Measurements from ENCODE around the gene NBDY.
"Not testable (repeated sequence)": the region's sequence is repeated elsewhere in the genome, so short reads cannot be mapped to it uniquely, and the experiment has no call there.

NBDY gene, protein sequence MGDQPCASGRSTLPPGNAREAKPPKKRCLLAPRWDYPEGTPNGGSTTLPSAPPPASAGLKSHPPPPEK

GRCh38 chrX:56729152-56729850, at the start of gene NBDY:
NBDY (plus strand) TSS chrX:56729243; CDS start chrX:56729354, 111 bp downstream.
- DNase-seq, result peak; percentile 7

GRCh38 chrX:56704530-56704929, 24.5 kb upstream of the NBDY start:
- DNase-seq, result not testable (repeated sequence)

GRCh38 chrX:56726605-56727004, 2.4 kb upstream of the NBDY start:
- peak; percentile 18 for DNase-seq

- no peak for DNase-seq
Measured at GRCh38 chrX:56727531-56727930, 1.5 kb upstream of the NBDY start.

GRCh38 chrX:56728321-56728720, 722 bp upstream of the NBDY start:
- DNase-seq, result no peak

DNA sequence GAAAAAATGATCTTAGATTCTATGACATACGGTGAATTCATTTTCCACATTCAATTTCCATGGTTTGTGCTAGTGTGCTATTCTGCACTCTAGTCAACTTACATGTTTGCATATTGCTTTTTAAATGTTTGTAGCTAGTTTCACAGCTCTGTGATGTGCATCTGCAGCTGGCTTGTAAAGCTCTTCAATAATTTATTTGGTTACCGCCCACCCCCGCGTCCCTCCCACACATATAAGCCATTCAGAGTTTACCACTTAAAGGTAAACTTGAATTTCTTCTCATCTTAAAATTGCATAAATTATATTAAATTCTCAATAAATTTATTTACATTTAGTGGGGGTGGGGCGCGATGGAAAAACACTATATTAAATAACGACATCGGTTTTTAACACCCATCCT, 291 bp upstream of the NBDY start:
- DNase-seq, result peak; percentile 6

- peak; percentile 62 for DNase-seq
Measured at GRCh38 chrX:56733459-56734046, 4.5 kb downstream of the NBDY start.

- no peak for DNase-seq
Measured at GRCh38 chrX:56736219-56736618, 7.2 kb downstream of the NBDY start.

GRCh38 chrX:56738670-56739069, 9.6 kb downstream of the NBDY start:
- DNase-seq, result no peak

- DNase-seq, result no peak
Measured at GRCh38 chrX:56744996-56745395, 16.0 kb downstream of the NBDY start.

- DNase-seq, result no peak
Measured at GRCh38 chrX:56746996-56747395, 18.0 kb downstream of the NBDY start.

- DNase-seq, result no peak
Measured at GRCh38 chrX:56751071-56751470, 22.0 kb downstream of the NBDY start.

DNA sequence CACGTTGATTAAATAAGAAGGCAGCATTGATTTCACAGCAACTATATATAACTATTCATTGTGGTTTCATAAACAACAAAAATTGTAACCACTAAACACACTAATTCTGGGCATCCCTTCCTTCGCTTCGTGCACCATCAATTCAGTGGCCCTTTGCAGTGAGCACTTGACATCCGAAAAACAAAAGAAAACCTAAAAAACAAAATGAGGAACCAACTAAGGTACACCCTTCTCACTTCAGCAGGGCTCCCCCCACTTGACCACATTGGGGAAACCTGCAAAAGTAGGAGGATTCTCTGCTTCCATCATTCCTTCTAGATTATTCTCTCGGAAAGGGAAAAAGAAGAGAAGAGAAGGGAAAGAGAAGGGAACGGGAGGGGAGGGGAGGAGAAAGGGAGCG, 28.3 kb downstream of the NBDY start:
- DNase-seq, result no peak

GRCh38 chrX:56758456-56758855, 29.4 kb downstream of the NBDY start:
- DNase-seq, result no peak

- no peak for DNase-seq
Measured at GRCh38 chrX:56759736-56760409, 30.8 kb downstream of the NBDY start.

- DNase-seq, result not testable (repeated sequence)
Measured at GRCh38 chrX:56760410-56761124, 31.5 kb downstream of the NBDY start.

GRCh38 chrX:56761167-56761566, 32.1 kb downstream of the NBDY start:
- DNase-seq, result no peak

DNA sequence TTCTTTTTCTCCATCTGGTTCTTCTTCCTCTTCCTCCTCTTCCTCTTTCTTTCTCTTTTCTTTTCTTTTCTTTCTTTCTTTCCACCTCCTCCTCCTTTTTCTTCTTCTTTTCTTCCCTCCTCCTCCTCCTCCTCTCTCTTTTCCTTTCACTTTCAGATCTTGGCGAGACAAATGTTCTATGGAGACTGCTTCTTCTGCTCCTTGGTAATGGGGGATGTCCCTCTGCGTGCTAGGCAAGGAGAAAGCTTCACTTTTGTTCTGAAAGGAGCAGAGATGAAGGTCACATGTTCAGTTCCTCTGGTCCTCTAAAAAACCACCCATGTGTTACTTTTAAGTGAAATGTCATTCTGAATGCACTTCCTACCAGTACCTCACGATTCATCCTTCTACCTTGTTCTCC, 33.2 kb downstream of the NBDY start:
- DNase-seq, result no peak

DNA sequence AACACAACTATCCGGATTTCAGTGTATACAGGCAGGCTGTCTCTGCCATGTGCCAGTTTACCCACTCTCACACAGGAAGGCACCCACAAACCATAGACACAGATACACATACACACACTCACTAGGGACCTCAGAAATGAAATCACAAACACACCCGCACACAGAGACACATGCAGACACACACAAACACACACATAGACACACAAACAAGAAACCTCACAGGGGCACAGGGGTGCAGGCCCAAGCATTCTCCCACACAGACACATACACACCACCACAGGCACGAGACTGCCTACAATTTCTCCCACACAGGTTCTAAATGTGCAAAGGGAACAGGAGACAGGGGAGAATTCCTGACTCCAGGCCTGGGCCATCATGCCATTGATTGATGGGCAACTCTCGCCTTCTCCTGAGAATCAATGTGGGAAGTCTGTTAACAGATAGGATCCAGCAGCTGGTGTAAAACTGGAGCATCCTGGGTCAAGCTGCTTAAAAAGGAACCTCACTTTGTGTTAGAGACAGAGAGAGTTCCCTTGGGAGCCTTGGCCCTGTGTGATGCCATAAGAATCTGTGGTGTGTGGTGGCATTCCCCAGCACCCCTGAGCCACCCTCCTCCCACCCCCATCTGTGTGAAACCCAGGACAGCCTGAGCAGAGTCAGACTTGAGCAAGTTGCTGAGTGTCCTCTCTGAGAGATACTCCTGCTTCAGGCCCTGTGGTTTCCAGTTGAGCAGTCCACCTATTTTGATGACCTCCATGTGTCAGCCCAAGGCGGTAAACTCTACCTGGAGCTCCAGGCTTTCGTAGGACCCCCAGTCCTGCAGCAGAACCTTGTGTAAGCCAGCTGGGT, 33.9 kb downstream of the NBDY start:
- DNase-seq, result no peak

- peak; percentile 75 for DNase-seq
Measured at GRCh38 chrX:56763556-56764152, 34.6 kb downstream of the NBDY start.

DNA sequence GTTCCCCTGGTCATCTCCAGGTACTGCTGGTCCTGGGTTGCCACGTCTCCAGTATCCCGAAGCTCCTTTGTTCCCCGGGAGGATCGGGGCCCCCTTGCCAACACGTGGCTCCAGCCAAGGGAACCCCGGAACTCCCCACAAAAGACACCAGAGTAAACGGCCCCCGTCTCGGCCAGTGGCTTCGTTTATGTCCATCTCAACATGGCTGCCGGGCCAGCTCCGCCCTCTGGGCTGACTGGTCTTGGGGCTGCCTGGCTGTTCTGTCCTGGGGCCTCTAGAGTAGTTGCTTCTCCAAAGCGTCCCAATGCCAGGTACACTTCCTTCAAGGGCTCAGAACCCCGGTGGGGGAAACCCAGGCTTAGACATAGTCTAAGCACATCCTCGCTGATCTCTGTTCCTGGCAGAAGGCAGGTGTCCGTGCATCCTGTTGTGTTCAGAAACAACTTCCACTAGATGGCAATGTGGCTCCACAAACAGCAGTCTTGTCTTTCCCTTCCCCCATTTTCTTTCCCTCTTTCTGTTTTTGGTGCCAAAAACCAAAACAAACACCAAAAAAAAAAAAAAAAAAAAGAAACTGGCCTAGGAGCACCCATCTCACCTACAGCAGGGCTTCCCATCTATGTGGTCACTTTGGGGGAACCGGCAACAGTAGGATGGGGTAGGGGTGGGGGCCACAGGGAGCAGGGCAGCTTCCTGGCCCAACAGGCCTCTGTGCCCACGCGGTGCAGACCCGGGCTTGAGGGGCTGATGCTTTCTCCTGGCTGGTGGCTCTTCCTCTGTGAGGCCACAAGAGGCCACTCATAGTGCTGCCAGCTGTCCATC, 35.3 kb downstream of the NBDY start:
- DNase-seq, result peak; percentile 79

Data from activated gamma-delta T cell treated with Interleukin-2 at 50 U/mL for 16 hours (primary cell).